Measurements from ENCODE around the gene POMGNT1. TPM values are rescaled to one million over a fixed set of nuclear protein-coding genes. Genes with fewer than 3 reads are reported as not detected.

The POMGNT1 gene
- total and polyA plus RNA-seq, 10 of the 15 experiments (the other 5 are each of a cell fraction or from before 2014, with no cell fraction given) = 8.6 to 35.2 (median 29.5) TPM

DNA sequence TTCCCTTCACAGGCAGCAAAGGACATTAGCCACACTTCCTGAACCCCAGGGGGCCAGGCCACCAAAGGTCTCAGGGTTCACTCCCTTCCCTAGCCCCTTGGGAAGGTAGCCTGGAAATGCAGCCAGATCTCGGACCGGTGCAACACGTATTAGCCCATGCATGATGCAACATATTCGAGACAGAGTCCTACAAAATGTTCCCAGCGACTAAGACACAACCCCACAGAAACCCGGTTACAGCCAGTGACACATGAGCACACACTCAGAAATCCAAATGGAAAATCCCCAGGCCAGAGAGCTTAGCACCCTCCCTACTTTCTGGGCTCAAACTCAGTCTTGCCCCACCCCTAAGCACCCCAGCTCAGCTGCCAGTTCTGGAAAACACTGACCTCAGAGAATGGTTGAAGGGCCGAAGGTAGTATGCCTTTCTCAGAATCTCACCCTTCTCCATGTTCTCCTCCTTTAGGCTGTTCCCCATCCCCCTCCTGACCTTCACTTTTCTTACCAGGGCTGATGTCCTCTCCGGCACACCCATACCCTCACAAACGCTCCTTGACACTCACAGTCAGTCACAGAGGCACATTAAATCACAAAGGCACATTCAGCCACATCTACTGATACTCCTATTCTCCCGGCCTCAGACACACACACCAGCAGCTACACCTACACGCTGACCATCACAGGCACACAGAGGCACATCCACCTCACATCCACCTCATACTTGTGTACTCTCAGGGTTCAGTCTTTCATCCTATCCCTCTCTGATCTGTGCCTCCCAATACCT lies 23.6 kb downstream of the POMGNT1 start, which contains the start of gene TSPAN1 (continued):
- TF ChIP-seq, protein P1, sequence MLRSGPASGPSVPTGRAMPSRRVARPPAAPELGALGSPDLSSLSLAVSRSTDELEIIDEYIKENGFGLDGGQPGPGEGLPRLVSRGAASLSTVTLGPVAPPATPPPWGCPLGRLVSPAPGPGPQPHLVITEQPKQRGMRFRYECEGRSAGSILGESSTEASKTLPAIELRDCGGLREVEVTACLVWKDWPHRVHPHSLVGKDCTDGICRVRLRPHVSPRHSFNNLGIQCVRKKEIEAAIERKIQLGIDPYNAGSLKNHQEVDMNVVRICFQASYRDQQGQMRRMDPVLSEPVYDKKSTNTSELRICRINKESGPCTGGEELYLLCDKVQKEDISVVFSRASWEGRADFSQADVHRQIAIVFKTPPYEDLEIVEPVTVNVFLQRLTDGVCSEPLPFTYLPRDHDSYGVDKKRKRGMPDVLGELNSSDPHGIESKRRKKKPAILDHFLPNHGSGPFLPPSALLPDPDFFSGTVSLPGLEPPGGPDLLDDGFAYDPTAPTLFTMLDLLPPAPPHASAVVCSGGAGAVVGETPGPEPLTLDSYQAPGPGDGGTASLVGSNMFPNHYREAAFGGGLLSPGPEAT (IDR thresholded peaks at IDR 0.05; ENCODE audit: low read depth) = no peak

DNA sequence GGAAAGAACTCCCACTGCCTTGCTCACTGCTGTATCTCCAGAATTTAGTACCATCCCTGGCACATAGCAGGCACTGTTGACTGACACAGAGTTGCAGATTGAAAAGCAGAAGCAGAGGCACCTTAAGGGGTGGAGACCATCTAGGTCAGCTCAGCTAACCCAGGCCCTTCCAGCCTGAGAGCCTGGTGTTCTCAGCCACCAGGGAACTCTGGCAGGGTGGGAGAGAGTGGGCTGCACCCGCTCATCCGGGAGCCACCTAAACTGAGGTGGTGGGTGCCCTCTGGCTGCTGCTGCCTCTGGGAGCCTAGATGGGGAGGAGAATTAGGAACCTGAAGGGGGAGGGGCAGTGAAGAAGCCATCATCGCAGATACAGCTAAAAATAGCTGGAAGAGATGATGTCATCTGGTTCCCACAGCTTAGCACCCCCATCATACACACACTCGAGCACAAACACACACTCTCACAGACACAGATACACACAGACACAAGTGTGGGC lies 24.8 kb downstream of the POMGNT1 start:
- Histone ChIP-seq H4K20me1 (ENCODE audit: control insufficient read depth, insufficient read depth) (no peaks in the 10 kb centered on the region), H3K79me2 (ENCODE audit: control insufficient read depth, insufficient read depth, low read length) (no peaks in the 10 kb centered on the region), H2AFZ (ENCODE audit: control insufficient read depth, low read depth, low read length) (no peak overlapping the region; the same call in 1 of the 2 replicates), H3K9me3 (replicated peaks; ENCODE audit: control insufficient read depth, insufficient read depth, low read length) (no peaks in the 10 kb centered on the region), H3K4me3 (no peak overlapping the region), H3K9ac (ENCODE audit: control insufficient read depth, insufficient read depth, low read length) (no peak overlapping the region), H3K27me3 (replicated peaks in 1 of 2; ENCODE audit: control insufficient read depth in 2 of 2, insufficient read depth in 2 of 2, low read length in 1 of 2) (no peaks in the 10 kb centered on the region; a peak in 1 of 4 replicates), H3K4me1 (ENCODE audit: control insufficient read depth, insufficient read depth, low read length) (peaks cover 3% of the 10 kb centered on the region), H3K4me2 (ENCODE audit: control insufficient read depth, insufficient read depth) (no peak overlapping the region), H3K27ac (ENCODE audit: control insufficient read depth, insufficient read depth) (no peak overlapping the region), H3K36me3 (ENCODE audit: control insufficient read depth in 2 of 2, insufficient read depth in 2 of 2, low read length in 1 of 2) (no peaks in the 10 kb centered on the region)
- SMC1A ChIA-PET (ENCODE audit: uncharacterized antibody, unreplicated experiment) = interaction anchor here (0.8 to 8.0 kb wide), 9 partner anchors 13 to 136 kb away, joined by 3 to 50 read pairs (median 6); partner anchors contain the start of gene PIK3R3
- CTCF ChIA-PET = interaction anchor here (0.5 to 17.5 kb wide), 9 partner anchors 10 to 136 kb away, joined by 3 to 293 read pairs (median 4); no protein-coding TSS in a partner anchor
- in situ Hi-C loops (cut with MboI) = no loop called here
- intact Hi-C loops (cut with micrococcal nuclease; ENCODE audit: unreplicated experiment) = no loop called here
- POLR2A ChIA-PET = interaction anchor here (1.0 to 1.4 kb wide), 3 partner anchors 10 to 44 kb away, joined by 3 to 5 read pairs (median 3); no protein-coding TSS in a partner anchor
- DNase-seq (ENCODE audit: low read depth, low spot score) (no peak), FAIRE-seq (no peak), ATAC-seq (peak; percentile 51)
- 40% methylated on average over 4 of the region's 4 CpGs for WGBS (ENCODE audit: insufficient coverage, insufficient replicate concordance, low lambda C conversion rate, missing lambda C conversion rate)
- RAD21 ChIA-PET (ENCODE audit: unreplicated experiment) = interaction anchor here (0.9 to 1.5 kb wide), 9 partner anchors 10 to 137 kb away, joined by 3 to 5 read pairs (median 3); partner anchors contain the start of gene PIK3R3
- BruUV-seq (replicated peaks) = no TSS peak
- TF ChIP-seq TCF7 (IDR thresholded peaks at IDR 0.05; ENCODE audit: borderline replicate concordance) (no peak), MEF2B (IDR thresholded peaks at IDR 0.05; ENCODE audit: partially characterized antibody, poor library complexity, severe bottlenecking) (peak; percentile 37), SREBF2 (IDR thresholded peaks at IDR 0.05; ENCODE audit: low read length) (no peak), ATF7 (IDR thresholded peaks at IDR 0.05; ENCODE audit: low read depth) (peak; percentile 94), ASH2L (IDR thresholded peaks at IDR 0.05; ENCODE audit: borderline replicate concordance, low read depth) (no peak), IRF4 (IDR thresholded peaks at IDR 0.05; ENCODE audit: low read depth, low read length) (no peak)
- TF ChIP-seq, protein P2, sequence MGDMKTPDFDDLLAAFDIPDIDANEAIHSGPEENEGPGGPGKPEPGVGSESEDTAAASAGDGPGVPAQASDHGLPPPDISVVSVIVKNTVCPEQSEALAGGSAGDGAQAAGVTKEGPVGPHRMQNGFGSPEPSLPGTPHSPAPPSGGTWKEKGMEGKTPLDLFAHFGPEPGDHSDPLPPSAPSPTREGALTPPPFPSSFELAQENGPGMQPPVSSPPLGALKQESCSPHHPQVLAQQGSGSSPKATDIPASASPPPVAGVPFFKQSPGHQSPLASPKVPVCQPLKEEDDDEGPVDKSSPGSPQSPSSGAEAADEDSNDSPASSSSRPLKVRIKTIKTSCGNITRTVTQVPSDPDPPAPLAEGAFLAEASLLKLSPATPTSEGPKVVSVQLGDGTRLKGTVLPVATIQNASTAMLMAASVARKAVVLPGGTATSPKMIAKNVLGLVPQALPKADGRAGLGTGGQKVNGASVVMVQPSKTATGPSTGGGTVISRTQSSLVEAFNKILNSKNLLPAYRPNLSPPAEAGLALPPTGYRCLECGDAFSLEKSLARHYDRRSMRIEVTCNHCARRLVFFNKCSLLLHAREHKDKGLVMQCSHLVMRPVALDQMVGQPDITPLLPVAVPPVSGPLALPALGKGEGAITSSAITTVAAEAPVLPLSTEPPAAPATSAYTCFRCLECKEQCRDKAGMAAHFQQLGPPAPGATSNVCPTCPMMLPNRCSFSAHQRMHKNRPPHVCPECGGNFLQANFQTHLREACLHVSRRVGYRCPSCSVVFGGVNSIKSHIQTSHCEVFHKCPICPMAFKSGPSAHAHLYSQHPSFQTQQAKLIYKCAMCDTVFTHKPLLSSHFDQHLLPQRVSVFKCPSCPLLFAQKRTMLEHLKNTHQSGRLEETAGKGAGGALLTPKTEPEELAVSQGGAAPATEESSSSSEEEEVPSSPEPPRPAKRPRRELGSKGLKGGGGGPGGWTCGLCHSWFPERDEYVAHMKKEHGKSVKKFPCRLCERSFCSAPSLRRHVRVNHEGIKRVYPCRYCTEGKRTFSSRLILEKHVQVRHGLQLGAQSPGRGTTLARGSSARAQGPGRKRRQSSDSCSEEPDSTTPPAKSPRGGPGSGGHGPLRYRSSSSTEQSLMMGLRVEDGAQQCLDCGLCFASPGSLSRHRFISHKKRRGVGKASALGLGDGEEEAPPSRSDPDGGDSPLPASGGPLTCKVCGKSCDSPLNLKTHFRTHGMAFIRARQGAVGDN (IDR thresholded peaks at IDR 0.05) = no peak
- TF ChIP-seq, protein P3, sequence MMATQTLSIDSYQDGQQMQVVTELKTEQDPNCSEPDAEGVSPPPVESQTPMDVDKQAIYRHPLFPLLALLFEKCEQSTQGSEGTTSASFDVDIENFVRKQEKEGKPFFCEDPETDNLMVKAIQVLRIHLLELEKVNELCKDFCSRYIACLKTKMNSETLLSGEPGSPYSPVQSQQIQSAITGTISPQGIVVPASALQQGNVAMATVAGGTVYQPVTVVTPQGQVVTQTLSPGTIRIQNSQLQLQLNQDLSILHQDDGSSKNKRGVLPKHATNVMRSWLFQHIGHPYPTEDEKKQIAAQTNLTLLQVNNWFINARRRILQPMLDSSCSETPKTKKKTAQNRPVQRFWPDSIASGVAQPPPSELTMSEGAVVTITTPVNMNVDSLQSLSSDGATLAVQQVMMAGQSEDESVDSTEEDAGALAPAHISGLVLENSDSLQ (IDR thresholded peaks at IDR 0.05) = peak; percentile 61; the same call in 1 of the 2 replicates
- TF ChIP-seq, protein P4, sequence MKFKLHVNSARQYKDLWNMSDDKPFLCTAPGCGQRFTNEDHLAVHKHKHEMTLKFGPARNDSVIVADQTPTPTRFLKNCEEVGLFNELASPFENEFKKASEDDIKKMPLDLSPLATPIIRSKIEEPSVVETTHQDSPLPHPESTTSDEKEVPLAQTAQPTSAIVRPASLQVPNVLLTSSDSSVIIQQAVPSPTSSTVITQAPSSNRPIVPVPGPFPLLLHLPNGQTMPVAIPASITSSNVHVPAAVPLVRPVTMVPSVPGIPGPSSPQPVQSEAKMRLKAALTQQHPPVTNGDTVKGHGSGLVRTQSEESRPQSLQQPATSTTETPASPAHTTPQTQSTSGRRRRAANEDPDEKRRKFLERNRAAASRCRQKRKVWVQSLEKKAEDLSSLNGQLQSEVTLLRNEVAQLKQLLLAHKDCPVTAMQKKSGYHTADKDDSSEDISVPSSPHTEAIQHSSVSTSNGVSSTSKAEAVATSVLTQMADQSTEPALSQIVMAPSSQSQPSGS (IDR thresholded peaks at IDR 0.05; ENCODE audit: low read length) = peak; percentile 81
